ENCODE data around the gene GATAD2A.

DNA sequence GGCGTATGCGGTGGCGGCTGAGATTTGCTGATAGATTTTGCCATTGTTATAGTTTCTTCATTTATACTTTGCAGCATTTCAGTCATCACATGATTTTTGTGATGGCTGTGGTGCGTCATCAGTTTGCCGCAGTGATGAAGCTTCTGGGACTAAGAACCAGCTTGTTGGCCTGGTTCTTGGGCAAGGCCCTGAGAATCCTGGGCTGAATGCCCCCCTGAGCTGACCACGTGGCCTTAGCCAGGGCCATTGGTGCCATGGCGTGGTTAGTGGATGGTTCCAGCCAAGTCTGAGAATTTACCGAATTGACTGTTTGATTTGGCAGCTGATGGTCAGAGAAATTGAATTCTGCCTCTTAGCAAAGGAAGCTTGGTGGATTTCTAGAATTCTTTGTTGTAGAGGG lies 17.8 kb downstream of the GATAD2A start:
- TF ChIP-seq CTCF (IDR thresholded peaks at IDR 0.05) (no peak), REST (IDR thresholded peaks at IDR 0.05; ENCODE audit: insufficient read depth in 1 of 2, low read depth in 2 of 2, low read length in 1 of 2) (no peak)

Measured in Panc1 (cell line).